GM21360 (cell line): Measurements from ENCODE around the gene LTV1.
"Not testable (repeated sequence)": the region's sequence is repeated elsewhere in the genome, so short reads cannot be mapped to it uniquely, and the experiment has no call there.

Experiments used
- ATAC-seq: cut with Tn5 transposase; IDR thresholded peaks from one replicate; pipeline ENCODE4 v1.9.1; 2021; ENCODE audit warnings: mild to moderate bottlenecking, moderate library complexity; ENCODE audit not compliant: unreplicated experiment

The LTV1 gene, protein sequence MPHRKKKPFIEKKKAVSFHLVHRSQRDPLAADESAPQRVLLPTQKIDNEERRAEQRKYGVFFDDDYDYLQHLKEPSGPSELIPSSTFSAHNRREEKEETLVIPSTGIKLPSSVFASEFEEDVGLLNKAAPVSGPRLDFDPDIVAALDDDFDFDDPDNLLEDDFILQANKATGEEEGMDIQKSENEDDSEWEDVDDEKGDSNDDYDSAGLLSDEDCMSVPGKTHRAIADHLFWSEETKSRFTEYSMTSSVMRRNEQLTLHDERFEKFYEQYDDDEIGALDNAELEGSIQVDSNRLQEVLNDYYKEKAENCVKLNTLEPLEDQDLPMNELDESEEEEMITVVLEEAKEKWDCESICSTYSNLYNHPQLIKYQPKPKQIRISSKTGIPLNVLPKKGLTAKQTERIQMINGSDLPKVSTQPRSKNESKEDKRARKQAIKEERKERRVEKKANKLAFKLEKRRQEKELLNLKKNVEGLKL

DNA sequence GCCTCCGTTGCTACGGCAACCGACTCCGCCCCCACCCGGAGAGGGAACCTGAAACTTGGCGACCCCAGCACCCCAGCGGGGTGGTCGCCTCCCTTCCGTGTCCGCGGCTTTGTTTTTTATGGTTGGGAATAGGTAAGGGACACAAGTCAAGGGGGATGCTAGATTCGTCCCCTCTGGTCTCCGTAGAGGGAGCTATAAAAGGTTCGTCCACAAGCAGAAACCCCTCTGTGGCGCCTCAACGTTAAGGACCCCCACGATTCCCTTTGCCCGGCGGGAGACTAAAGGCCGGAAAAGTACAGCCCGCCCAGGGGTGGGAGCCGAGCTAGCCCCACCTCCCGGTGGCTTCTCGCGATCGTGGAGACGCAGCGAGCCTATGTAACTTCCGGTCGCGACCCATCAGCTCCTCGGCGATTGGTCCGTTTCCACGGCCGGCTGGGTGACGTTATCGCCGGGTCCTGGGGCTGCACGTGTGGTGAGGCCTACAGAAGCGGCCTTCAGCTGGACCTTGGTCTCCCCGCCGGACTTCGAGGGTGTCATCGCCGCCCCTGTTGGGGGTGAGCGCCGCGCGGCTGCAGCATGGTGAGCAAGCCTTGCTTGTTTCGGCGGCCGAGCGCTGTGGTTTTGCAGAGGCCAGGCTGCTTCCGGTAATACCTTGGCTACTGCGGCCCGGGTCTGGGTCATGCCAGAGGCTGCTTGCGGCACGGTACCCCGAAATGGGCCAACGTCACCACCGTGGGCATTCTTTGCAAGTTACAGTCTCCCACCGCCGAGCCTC is at the start of gene LTV1:
TSS of gene LTV1 (plus strand) at position 437 of the 775 bp plus-strand sequence. CDS start at position 577, 140 bp downstream.
- peak; percentile 100 for ATAC-seq

DNA sequence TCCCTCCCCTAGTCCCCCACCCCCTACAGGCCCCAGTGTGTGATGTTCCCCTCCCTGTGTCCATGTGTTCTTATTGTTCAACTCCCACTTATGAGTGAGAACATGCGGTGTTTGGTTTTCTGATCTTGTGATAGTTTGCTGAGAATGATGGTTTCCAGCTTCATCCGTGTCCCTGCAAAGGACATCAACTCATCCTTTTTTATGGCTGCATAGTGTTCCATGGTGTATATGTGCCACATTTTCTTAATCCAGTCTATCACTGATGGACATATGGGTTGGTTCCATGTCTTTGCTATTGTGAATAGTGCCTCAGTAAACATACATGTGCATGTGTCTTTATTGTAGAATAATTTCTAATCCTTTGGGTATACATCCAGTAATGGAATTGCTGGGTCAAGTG is 46.6 kb upstream of the LTV1 start:
- ATAC-seq, result not testable (repeated sequence)

DNA sequence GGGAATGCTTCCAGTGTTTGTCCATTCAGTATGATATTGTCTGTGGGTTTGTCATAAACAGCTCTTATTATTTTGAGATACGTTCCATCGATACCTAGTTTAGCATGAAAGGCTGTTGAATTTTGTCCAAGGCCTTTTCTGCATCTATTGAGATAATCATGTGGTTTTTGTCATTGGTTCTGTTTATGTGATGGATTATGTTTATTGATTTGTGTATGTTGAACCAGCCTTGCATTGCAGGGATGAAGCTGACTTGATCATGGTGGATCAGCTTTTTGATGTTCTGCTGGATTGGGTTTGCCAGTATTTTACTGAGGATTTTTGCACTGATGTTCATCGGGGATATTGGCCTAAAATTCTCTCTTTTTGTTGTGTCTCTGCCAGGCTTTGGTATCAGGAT is 44.7 kb upstream of the LTV1 start:
- not testable (repeated sequence) for ATAC-seq

DNA sequence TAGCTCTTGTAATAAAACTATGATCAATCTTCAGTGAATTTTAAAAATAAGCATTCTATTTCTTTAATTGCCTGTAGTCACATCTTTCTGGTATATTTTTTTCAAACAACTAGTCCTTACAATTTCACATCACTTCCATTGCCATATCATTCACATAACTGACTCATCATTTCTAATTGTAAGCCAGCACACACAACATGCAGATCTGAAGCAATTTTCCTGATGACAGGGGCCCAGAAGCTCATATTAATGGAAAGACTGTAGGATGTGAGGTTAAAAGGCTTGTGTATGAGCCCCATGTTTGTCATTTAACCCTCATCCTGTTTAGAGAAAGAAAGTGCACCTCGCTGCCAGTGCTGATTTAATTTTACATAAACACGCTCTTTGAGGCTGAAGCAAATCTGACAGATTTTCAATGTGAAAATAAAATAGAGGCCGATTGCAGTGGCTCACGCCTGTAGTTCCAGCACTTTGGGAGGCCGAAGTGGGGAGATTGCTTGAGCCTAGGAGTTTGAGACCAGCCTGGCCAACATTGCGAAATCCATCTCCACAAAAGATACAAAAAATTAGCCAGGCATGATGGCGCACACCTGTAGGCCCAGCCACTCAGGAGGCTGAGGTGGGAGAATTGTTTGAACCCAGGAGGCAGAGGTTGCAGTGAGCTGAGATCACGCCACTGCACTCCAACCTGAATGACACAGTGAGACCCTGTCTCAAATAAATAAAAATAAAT is 40.1 kb upstream of the LTV1 start:
- no peak for ATAC-seq

DNA sequence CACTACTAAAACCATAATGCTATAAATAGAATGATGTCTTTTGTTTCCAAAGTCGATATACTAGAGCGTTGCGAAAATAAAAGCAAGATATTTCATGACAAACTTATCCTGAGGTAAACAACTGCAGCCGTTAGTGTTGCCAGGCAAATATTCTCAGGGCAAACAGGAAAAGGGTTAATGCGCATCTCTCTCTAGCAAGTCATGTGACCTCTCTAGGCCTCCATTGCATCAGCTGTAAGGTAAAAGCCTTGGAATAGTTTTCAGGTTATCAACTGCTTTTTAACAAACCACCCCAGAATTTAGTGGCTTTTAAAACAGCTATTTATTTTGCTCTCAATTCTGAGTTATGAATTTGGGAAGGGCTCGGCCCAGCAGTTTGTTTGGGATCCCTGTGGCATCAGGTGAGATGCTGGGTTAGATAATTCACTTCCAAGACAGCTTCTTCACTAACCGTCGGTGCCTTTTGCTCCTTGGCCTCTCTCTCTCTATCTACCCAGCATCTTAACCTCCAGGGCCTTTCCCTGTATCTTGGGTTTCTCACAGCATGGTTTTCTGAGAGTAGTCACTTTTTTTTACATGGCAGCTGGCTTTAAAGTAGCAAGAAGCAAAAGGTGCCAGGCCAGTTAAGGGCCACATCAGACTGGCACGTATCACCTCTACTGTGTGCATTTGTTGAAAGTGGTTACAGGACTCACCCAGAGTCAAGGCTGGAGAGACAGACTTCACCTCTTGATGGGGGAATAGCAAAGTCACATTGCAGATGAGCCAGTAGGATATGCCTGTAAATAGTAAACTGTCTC is 39.2 kb upstream of the LTV1 start:
- no peak for ATAC-seq

DNA sequence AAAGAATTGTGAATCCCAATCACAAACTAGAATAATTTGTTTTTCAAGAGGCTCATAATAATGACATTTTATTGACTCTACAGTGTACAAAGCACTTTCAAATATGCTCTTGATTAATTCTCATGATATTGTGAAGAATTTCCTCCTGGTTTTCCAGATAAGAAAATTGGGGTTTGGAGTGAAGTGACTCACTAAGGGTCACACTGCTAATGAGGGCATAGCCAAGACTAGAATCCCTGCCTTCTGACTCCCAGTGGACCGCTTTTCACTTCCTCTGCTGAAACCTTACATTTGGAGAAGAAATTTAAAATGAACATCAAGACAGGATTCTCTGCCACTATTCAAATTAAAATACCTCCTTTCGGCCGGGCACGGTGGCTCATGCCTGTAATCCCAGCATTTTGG is 38.3 kb upstream of the LTV1 start:
- no peak for ATAC-seq

DNA sequence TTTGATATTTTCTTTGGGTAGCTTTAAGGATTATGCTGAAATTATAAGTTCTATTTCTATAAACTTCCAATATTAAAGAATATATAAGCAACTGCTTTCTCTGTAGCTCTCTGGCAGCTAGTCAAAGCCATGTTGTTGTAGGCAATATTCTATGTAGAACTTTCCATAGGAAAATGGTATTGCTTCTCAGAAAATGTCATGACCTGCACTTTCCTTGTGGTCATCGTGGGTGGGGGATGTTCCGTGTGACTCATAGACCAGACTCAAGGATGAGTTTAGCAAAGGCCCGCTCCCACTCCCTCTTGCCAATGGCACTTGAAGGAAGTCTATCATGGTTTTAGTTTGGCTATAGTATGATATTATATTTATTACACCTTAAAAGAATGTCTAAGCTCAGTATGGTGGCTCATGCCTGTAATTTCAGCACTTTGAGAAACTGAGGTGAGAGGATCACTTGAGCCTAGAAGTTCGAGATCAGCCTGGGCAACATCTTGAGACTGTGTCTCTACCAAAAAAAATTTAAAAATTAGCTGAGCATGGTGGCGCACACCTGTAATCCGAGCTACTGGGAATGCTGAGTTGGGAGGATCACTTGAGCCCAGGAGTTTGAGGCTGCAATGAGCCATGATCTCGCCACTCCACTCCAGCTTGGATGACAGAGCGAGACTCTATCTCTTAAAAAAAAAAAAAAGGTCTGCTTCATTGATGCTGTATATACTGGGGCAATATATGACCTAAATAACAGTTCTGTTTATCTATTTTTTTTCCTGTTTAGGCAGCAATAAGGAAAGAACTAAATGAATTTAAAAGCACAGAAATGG is 36.6 kb upstream of the LTV1 start:
- ATAC-seq, result no peak

DNA sequence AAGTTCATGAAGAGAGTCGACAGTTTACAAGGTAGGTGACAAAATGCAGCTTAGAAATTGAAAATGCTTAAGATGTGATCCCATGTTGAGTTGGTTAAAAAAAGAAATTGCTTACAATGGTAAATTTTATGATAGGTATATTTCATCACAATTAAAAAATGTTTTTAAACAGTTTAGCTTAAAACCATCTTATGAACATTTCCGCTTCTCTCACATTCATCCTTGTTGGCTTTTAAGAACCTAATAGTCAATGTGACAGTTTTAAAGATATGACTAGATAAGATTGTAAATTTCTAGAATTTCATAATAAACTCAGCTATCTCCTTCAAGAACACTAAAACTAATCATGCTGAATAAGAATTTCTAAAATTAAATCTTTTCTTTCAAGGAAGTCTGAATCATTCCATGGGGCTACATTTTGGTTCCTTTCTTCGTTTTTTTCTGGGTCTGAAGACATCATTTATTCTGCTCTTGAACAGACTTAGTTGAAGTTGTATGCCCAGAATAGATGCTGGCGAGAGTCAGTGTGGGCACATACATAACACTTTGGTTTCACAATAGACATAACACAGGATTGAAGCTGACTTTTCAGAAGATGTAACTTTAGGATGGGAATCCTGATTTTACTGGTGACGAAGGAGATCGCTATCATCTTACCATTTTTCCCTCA is 35.9 kb upstream of the LTV1 start:
- no peak for ATAC-seq

DNA sequence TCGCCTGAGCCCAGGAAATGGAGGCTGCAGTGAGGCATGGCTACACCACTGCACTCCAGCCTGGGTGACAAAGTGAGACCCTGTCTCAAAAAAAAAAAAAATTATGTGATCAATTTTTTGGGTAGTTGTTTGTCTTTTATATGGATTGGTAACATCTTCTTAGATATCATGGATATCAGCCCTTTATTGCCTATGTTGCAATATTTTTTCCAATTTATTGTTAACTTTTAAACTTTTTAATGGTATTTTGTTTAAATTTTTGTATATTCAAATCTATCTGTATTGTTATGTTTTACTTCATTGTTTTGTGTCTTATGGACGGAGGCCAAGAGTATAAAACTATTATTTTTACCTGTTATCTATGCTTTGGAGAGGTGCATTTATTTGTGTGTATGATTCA is 32.4 kb upstream of the LTV1 start:
- ATAC-seq, result no peak

DNA sequence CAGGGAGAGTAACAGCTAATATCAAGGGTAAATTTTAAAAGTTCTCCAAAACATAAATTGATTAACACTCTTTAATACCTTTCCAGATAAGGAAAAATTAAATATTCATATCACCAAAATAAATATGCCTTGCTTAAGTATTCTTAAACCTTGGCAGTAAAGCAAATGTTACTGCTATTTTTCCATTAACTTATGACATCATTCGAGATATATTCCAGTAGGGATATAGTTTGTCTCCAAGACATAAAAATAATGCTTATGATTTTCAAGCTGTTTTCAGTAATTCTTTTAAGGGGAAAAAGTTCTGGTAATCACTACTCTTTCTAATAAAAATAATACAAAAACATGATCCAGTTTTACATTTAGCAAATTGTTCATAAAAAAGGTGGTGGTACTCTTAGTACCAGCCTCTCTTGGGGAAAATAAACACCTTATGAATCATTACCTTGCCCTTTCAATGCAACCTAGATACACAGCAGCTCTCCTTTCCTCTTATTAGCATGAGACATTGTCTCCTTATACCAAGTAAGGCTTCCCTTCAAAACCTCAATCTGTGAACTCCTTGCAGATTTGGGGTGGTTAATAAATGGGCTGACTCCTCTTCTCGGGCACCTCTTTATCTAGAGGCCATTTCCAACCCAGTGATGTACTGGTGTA is 31.5 kb upstream of the LTV1 start:
- no peak for ATAC-seq

DNA sequence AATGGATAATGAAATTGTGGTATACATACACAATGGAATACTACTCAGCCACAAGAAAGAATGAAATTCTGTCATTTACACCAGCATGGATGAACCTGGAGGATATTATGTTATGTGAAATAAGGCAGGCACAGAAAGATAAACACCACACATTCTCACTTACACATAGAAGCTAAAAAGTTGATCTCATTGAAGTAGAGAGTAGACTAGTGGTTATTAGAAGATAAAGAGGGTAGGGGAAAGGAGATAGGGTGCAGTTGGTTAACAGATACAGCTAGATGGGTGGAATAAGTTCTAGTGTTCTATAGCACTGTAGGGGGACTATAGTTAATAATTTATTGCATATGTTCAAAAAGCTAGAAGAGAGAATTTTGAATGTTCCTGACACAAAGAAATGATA is 25.5 kb upstream of the LTV1 start:
- no peak for ATAC-seq

DNA sequence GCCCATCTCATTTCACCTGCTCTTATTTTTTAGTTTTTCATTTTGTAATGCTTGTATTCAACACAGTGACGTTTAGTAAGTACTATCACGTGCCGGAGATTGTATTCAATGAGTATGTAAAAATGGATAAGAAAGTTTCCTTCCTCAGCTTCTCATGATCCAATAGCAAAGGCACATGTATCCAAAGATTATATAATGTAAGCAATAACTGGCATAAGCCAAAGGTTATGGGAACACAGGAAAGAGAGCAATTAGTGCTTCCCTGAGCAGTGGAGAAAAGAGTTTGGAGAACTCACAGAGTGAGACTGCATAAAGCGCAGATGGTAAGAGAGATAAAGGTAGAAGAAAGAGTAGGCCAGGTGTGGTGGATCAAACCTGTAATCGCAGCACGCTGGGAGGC is 21.8 kb upstream of the LTV1 start:
- no peak for ATAC-seq

DNA sequence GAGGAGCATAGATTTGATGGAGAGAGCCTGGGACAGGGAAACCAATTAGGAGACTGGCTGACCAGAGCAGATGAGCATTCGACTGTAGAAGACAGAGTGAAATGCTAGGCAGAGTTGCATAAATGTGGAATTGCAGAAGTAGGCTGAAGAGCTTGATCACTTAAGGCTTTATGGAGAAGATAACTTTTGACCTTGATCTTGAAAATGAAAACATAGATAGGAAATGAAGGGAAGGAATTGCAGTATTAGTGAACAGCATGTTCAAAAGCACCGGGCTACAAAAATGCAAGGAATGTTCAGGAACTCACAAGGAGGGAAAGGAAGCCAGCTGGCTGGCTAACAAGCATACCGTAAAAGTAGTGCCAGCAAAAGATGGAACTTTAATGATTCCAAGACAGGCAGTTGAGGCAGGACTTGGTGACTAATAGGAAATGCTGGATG is 20.5 kb upstream of the LTV1 start:
- no peak for ATAC-seq

DNA sequence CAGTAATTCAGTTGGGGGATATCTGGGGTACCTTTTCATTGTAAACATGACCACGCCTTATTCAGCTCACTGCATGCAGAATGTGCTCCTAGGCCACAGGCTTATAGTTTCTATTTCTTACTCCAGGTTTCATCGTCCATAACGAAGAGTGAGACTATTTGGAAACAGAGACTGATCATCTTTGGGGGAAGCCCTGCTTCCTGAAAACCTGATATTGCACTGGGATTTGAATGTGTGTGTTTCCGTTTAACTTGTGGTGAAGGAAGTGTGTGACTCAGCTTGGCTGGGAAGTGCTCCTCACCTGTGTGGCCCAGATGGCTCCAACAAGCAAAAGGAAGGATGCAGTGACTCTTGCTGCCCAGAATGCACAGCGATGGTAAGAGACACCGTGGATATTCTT is 19.6 kb upstream of the LTV1 start:
- ATAC-seq, result no peak

DNA sequence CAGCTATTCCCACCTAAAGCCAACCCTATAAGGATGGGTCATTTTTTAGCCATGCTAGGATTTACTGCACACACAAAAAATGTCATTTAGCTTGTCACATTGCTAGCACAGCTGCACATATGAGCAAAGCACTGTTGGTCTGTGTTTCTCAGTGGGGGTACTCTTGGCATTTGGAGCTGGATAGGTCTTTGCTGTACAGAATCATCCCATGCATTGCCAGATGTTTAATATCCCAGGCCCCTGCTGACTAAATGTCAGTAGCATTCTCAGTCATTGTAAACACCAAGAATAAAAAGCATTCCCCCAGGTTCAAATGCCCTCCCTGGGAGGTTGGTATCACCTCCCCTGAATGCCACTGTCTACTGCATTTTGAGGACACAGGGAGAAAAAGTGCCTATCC is 14.6 kb upstream of the LTV1 start:
- no peak for ATAC-seq

DNA sequence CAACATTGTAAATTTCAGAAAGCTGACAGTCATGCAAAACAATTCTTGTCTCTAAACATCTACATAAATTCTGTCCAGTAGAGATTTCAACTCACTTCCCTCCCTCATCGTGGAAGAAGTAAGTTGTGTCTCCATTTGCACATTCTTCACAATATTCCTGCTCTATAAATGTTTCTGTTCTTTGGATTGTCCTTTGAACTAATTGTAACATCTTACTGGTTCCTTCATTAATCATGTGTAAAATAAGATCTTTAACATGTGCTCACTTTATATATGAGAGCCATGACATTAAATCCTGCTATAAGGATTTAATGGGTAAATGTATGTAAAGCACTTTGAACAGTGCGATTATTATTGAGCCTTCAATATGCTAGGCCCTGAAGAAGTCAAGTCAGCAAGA is 7.0 kb upstream of the LTV1 start:
- no peak for ATAC-seq

DNA sequence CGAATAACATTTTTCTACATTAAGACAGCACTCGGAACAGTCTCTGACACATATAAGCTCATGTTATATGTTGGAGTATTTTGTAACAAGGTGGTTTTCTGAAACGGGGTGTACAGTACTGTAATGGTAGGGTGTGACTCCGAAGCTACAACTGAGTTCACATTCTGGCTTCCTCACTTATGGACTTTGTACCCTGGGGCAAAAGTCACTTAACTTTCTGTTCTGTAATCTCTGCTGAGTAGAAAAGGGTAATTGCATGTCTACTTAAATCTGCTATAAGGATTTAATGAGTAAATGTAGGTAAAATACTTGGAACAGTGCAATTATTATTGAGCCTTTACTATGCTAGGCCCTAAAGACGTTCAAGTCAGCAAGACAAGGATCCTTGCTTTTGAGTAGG is 4.7 kb upstream of the LTV1 start:
- no peak for ATAC-seq

DNA sequence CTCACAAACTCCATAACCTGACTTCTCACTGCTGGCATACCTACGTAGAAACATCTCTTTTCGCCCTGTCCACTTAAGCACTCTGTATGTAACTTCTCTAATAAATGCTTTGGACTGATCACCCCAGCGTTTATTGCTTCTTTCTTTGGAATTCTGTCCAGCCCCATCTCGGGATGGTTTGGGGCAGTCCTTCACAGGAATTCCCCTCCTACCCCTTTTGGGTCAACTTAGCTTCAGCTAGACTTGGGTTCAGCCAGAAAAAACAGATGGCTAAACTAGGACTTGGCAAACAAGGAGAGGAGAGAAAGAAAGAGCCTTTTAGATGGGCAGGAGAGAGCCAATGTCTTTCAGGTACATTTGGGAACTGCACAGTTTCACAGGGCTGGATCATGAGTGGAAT is 3.9 kb upstream of the LTV1 start:
- ATAC-seq, result no peak
